ENCODE data around the gene BOD1.
"Not testable (repeated sequence)": the region's sequence is repeated elsewhere in the genome, so short reads cannot be mapped to it uniquely, and the experiment has no call there.

BOD1 gene

GRCh38 chr5:173620784-173621183 lies 4.3 kb upstream of the BOD1 start:
- FAIRE-seq, result no peak

GRCh38 chr5:173618927-173619519 lies 2.6 kb upstream of the BOD1 start:
- peak; percentile 33 for DNase-seq (ENCODE audit: extremely low spot score, insufficient read length, low read depth)
- FAIRE-seq, result peak; percentile 84

More at GRCh38 chr5:173620784-173621183, 4.3 kb upstream of the BOD1 start:
- no peak for DNase-seq (ENCODE audit: extremely low spot score, insufficient read length, low read depth)

- DNase-seq (ENCODE audit: extremely low spot score, insufficient read length, low read depth) (peak; percentile 46), FAIRE-seq (peak; percentile 86)
Observed at GRCh38 chr5:173615884-173616576, 420 bp downstream of the BOD1 start.

- FAIRE-seq (no peak), DNase-seq (ENCODE audit: extremely low spot score, insufficient read length, low read depth) (no peak)
Observed at GRCh38 chr5:173614591-173614990, 1.9 kb downstream of the BOD1 start.

- DNase-seq (ENCODE audit: extremely low spot score, insufficient read length, low read depth) (no peak), FAIRE-seq (no peak)
Observed at GRCh38 chr5:173613433-173614159, 2.9 kb downstream of the BOD1 start.

GRCh38 chr5:173612948-173613347 lies 3.5 kb downstream of the BOD1 start:
- FAIRE-seq (no peak), DNase-seq (ENCODE audit: extremely low spot score, insufficient read length, low read depth) (no peak)

- no peak for FAIRE-seq
- no peak for DNase-seq (ENCODE audit: extremely low spot score, insufficient read length, low read depth)
Observed at GRCh38 chr5:173611706-173612105, 4.7 kb downstream of the BOD1 start.

GRCh38 chr5:173604141-173604540 lies 12.3 kb downstream of the BOD1 start:
- FAIRE-seq (no peak), DNase-seq (ENCODE audit: extremely low spot score, insufficient read length, low read depth) (no peak)

- FAIRE-seq, result no peak
- no peak for DNase-seq (ENCODE audit: extremely low spot score, insufficient read length, low read depth)
Observed at GRCh38 chr5:173602423-173602822, 14.0 kb downstream of the BOD1 start.

GRCh38 chr5:173598686-173599085 lies 17.8 kb downstream of the BOD1 start:
- FAIRE-seq, result no peak
- DNase-seq (ENCODE audit: extremely low spot score, insufficient read length, low read depth), result no peak

GRCh38 chr5:173597304-173597703 lies 19.1 kb downstream of the BOD1 start:
- no peak for DNase-seq (ENCODE audit: extremely low spot score, insufficient read length, low read depth)
- no peak for FAIRE-seq

- DNase-seq (ENCODE audit: extremely low spot score, insufficient read length, low read depth), result no peak
- FAIRE-seq, result no peak
Observed at GRCh38 chr5:173595841-173596240, 20.6 kb downstream of the BOD1 start.

- DNase-seq (ENCODE audit: extremely low spot score, insufficient read length, low read depth) (no peak), FAIRE-seq (no peak)
Observed at GRCh38 chr5:173594061-173594460, 22.4 kb downstream of the BOD1 start.

- no peak for DNase-seq (ENCODE audit: extremely low spot score, insufficient read length, low read depth)
- FAIRE-seq, result no peak
Observed at GRCh38 chr5:173592050-173592669, 24.3 kb downstream of the BOD1 start.

- DNase-seq (ENCODE audit: extremely low spot score, insufficient read length, low read depth) (no peak), FAIRE-seq (no peak)
Observed at GRCh38 chr5:173591056-173591514, 25.4 kb downstream of the BOD1 start.

GRCh38 chr5:173590436-173591055 lies 25.9 kb downstream of the BOD1 start:
- no peak for FAIRE-seq
- no peak for DNase-seq (ENCODE audit: extremely low spot score, insufficient read length, low read depth)

GRCh38 chr5:173586133-173586532 lies 30.3 kb downstream of the BOD1 start:
- FAIRE-seq; DNase-seq (ENCODE audit: extremely low spot score, insufficient read length, low read depth): not testable (repeated sequence)

- no peak for FAIRE-seq
- no peak for DNase-seq (ENCODE audit: extremely low spot score, insufficient read length, low read depth)
Observed at GRCh38 chr5:173583346-173583745, 33.1 kb downstream of the BOD1 start.

GRCh38 chr5:173582216-173583111 lies 34.0 kb downstream of the BOD1 start:
- peak; percentile 33 for FAIRE-seq
- no peak for DNase-seq (ENCODE audit: extremely low spot score, insufficient read length, low read depth)

Measured in GM18507 (cell line).